ENCODE results near the gene WWOX.

GRCh38 chr16:79190542-79190941, 1091.1 kb downstream of the WWOX start:
- TF ChIP-seq CTCF (conservative IDR thresholded peaks at IDR 0.05) (no peak), EZH2 (IDR thresholded peaks at IDR 0.05; ENCODE audit: low read depth) (no peak)

All from PC-9 (cell line).